SK-N-SH (cell line): ENCODE measurements around the gene COL15A1. TPM values are rescaled to one million over a fixed set of nuclear protein-coding genes. Genes with fewer than 3 reads are reported as not detected.

ENCODE experiments used
- CTCF ChIA-PET: fragments of 300-600, 350-600 bp; formaldehyde crosslinking; extraction: SDS; loops from one replicate; lab custom pipeline; 2021; lab: Yijun Ruan, JAX
- POLR2A ChIA-PET: fragments of 350-600 bp; sonication (Branson Sonifier 250); formaldehyde crosslinking; extraction: SDS; loops from one replicate; lab custom pipeline; 2020; ENCODE audit warnings: antibody characterized with exemption, inconsistent platforms; lab: Yijun Ruan, JAX
- DNase-seq: peaks from one replicate; pipeline ENCODE4 v3.0.0; 2012
- H2AFZ ChIP-seq: fragments of 200-600 bp; sonication (generic); 2 replicates; pipeline ENCODE4 v1.8.1; 2016; ENCODE audit warnings: antibody characterized with exemption, mild to moderate bottlenecking, low read depth
- H3F3A ChIP-seq: fragments of 200-600 bp; sonication (generic); replicated peaks from 2 replicates; pipeline ENCODE3; 2016; ENCODE audit warnings: antibody characterized with exemption, mild to moderate bottlenecking; ENCODE audit not compliant: insufficient read depth
- H3K27ac ChIP-seq, 2 experiments: fragments of 200-500 bp in 1 of 2; fragments of 200-600 bp in 1 of 2; sonication (Bioruptor generic) in 1 of 2; sonication (generic), shearing (Covaris generic) in 1 of 2; 2 replicates each; pipeline versions ENCODE4 v1.5.1 to v1.6.1; 2014 to 2016; ENCODE audit warnings: low read depth in 2 of 2, inconsistent platforms in 1 of 2, low read length in 1 of 2, mild to moderate bottlenecking in 1 of 2, mixed read lengths in 1 of 2
- H3K27me3 ChIP-seq: fragments of 200-600 bp; sonication (generic), shearing (Covaris generic); 2 replicates; pipeline ENCODE4 v1.6.1; 2016; ENCODE audit warnings: mixed run types; ENCODE audit not compliant: insufficient read depth
- H3K36me3 ChIP-seq, 2 experiments: fragments of 200-500 bp in 1 of 2; fragments of 200-600 bp in 1 of 2; sonication (Bioruptor generic) in 1 of 2; sonication (generic) in 1 of 2; replicated peaks in 1 of 2; 2 replicates each; pipeline versions ENCODE3 to v1.5.1; 2014 to 2016; ENCODE audit warnings: low read length in 1 of 2, mild to moderate bottlenecking in 1 of 2; ENCODE audit not compliant: insufficient read depth in 2 of 2, control insufficient read depth in 1 of 2
- H3K4me1 ChIP-seq, 2 experiments: fragments of 200-500 bp in 1 of 2; fragments of 200-600 bp in 1 of 2; sonication (Bioruptor generic) in 1 of 2; sonication (generic), shearing (Covaris generic) in 1 of 2; 2 replicates each; pipeline versions ENCODE4 v1.5.1 to v1.6.1; 2014 to 2016; ENCODE audit warnings: low read depth in 1 of 2, low read length in 1 of 2, mixed run types in 1 of 2; ENCODE audit not compliant: insufficient read depth in 2 of 2, control insufficient read depth in 1 of 2
- H3K4me2 ChIP-seq: fragments of 200-600 bp; sonication (generic), shearing (Covaris generic); 2 replicates; pipeline ENCODE4 v1.6.1; 2017; ENCODE audit warnings: mixed run types
- H3K4me3 ChIP-seq, 2 experiments: fragments of 200-500 bp in 1 of 2; fragments of 200-600 bp in 1 of 2; sonication (Bioruptor generic) in 1 of 2; sonication (generic), shearing (Covaris generic) in 1 of 2; 2 replicates each; pipeline versions ENCODE4 v1.5.1 to v1.8.1; 2014 to 2016; ENCODE audit warnings: low read depth in 2 of 2, inconsistent platforms in 1 of 2, low read length in 1 of 2, mild to moderate bottlenecking in 1 of 2, mixed read lengths in 1 of 2, moderate library complexity in 1 of 2
- H3K79me2 ChIP-seq: fragments of 200-600 bp; sonication (generic); 2 replicates; pipeline ENCODE4 v1.8.1; 2017; ENCODE audit warnings: mild to moderate bottlenecking; ENCODE audit not compliant: insufficient read depth
- H3K9ac ChIP-seq: fragments of 200-600 bp; sonication (generic); 2 replicates; pipeline ENCODE4 v1.6.1; 2017; ENCODE audit warnings: mixed run types
- H3K9me2 ChIP-seq: fragments of 200-600 bp; sonication (generic); 2 replicates; pipeline ENCODE4 v1.6.1; 2017; ENCODE audit warnings: mixed run types
- H3K9me3 ChIP-seq: fragments of 200-600 bp; sonication (generic); 2 replicates; pipeline ENCODE4 v1.6.1; 2017; ENCODE audit warnings: mixed run types, mild to moderate bottlenecking, moderate library complexity
- H4K20me1 ChIP-seq: fragments of 200-600 bp; sonication (generic); 2 replicates; pipeline ENCODE4 v1.6.1; 2017; ENCODE audit warnings: mild to moderate bottlenecking, mixed run types; ENCODE audit not compliant: insufficient read depth
- EP300 ChIP-seq, 2 experiments: IDR thresholded peaks; 2 replicates each; pipeline versions ENCODE4 v1.4.0 to v1.6.1; 2012; ENCODE audit warnings: borderline replicate concordance in 1 of 2, low read depth in 1 of 2, low read length in 1 of 2
- FOSL2 ChIP-seq: IDR thresholded peaks from 2 replicates; pipeline ENCODE4 v1.4.0; 2012; ENCODE audit warnings: low read depth, mild to moderate bottlenecking, moderate library complexity, borderline replicate concordance
- FOXM1 ChIP-seq: IDR thresholded peaks from 2 replicates; pipeline ENCODE4 v1.4.0; 2012; ENCODE audit warnings: low read depth, mild to moderate bottlenecking
- GABPA ChIP-seq: IDR thresholded peaks from 2 replicates; pipeline ENCODE4 v1.4.0; 2012; ENCODE audit warnings: low read depth, mild to moderate bottlenecking
- GATA2 ChIP-seq: sonication (generic); formaldehyde crosslinking; IDR thresholded peaks from 2 replicates; pipeline ENCODE4 v1.5.0; 2020; ENCODE audit warnings: mild to moderate bottlenecking, missing genetic modification reagents
- JUND ChIP-seq: IDR thresholded peaks from 2 replicates; pipeline ENCODE4 v1.4.0; 2012
- MEF2A ChIP-seq: IDR thresholded peaks from 2 replicates; pipeline ENCODE4 v1.4.0; 2012; ENCODE audit warnings: low read depth, borderline replicate concordance
- NFIC ChIP-seq: IDR thresholded peaks from 2 replicates; pipeline ENCODE4 v1.4.0; 2012; ENCODE audit warnings: borderline replicate concordance
- RAD21 ChIP-seq: IDR thresholded peaks from 2 replicates; pipeline ENCODE4 v1.6.1; 2012; ENCODE audit warnings: mild to moderate bottlenecking, low read length
- SIN3A ChIP-seq: IDR thresholded peaks from 2 replicates; pipeline ENCODE4 v1.6.1; 2012; ENCODE audit warnings: low read depth, mild to moderate bottlenecking, low read length, moderate library complexity, borderline replicate concordance
- SMC3 ChIP-seq: IDR thresholded peaks from 2 replicates; pipeline ENCODE4 v1.6.1; 2012; ENCODE audit warnings: low read depth, low read length, improper control_type of control experiment
- TCF12 ChIP-seq: IDR thresholded peaks from 2 replicates; pipeline ENCODE4 v1.4.0; 2012
- TEAD4 ChIP-seq: IDR thresholded peaks from 2 replicates; pipeline ENCODE4 v1.4.0; 2012; ENCODE audit warnings: mild to moderate bottlenecking, borderline replicate concordance; ENCODE audit not compliant: insufficient read depth
- YY1 ChIP-seq: IDR thresholded peaks from 2 replicates; pipeline ENCODE4 v1.4.0; 2012; ENCODE audit warnings: low read depth, mild to moderate bottlenecking
- WGBS: methylation state at CpG from one replicate; pipeline ENCODE4 v1.1.6; 2017; ENCODE audit warnings: low lambda C conversion rate; 5-methylcytosine and 5-hydroxymethylcytosine counted together
- polyA plus RNA-seq, 3 experiments: library from polyadenylated mRNA; depleted of rRNA; stranded (reverse); fragments of >200 nt; gene quantifications; 2 replicates each; pipeline ENCODE4 v1.2.3, GENCODE V29; 2012
- TF ChIP-seq, protein P1 (sequence below): IDR thresholded peaks from 2 replicates; pipeline ENCODE4 v1.4.0; 2012; ENCODE audit warnings: low read depth
- TF ChIP-seq, protein P2 (sequence below): IDR thresholded peaks from 2 replicates; pipeline ENCODE4; 2012
- TF ChIP-seq, protein P3 (sequence below): fragments of 200-600 bp; sonication (generic); IDR thresholded peaks from 2 replicates; pipeline ENCODE4 v1.6.1; 2017; ENCODE audit warnings: antibody characterized with exemption, mild to moderate bottlenecking, moderate library complexity
- TF ChIP-seq, protein P4 (sequence below): IDR thresholded peaks from 2 replicates; pipeline ENCODE4 v1.4.0; 2012; ENCODE audit warnings: low read depth, borderline replicate concordance

Gene COL15A1
- polyA plus RNA-seq, 1 of the 3 experiments (the other 2 are of a cell fraction) = 0.84 TPM

DNA sequence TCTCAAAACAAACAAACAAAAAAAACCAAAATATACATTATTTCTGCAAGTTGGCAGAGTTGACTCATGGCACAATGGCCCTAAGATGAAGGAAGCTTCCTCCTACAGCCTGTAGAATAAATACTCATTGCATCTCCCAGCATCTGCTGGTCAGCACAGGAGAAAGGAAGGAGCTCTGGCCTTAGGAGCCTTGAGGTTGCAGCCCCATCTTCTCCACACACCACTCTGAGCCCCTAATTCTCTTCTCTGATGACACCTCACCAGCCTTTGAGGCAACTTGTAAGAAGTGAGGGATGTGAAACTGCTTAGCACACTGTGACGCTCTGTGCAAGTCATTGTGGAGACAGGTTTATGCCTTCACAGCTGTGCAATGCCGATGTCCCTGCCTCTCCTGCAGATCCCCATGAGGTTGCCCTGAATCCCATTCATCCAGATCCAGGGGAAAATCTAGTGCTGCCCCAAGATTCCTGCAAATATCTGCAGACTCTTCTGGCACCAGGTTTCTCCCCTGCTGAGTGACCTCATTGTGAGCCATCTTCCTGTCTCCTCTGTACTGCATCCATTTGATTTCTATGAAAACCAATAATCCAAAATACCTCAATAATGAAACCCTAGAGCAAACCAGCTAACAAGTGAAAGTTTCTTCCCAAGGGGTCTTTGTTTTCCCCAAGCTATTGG, 95.9 kb downstream of the COL15A1 start:
- H3K4me3 ChIP-seq = no peak overlapping the region
- H3K9ac ChIP-seq = peak overlapping the region; percentile 31; the same call in 1 of the 2 replicates
- no peaks in the 10 kb centered on the region for H4K20me1 ChIP-seq
- peaks cover 11% of the 10 kb centered on the region for H3F3A ChIP-seq
- POLR2A ChIA-PET = no interaction called here
- no peaks in the 10 kb centered on the region for H3K27me3 ChIP-seq
- peak overlapping the region; percentile 72; the same call in 1 of the 2 replicates for H3K4me2 ChIP-seq
- peak overlapping the region in 1 of 2 experiments; percentile 78; a peak in 2 of 4 replicates for H3K27ac ChIP-seq
- TF ChIP-seq, protein P1, sequence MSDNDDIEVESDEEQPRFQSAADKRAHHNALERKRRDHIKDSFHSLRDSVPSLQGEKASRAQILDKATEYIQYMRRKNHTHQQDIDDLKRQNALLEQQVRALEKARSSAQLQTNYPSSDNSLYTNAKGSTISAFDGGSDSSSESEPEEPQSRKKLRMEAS = peak; percentile 44; the same call in 1 of the 2 replicates
- TF ChIP-seq EP300 (IDR thresholded peaks at IDR 0.05; ENCODE audit: borderline replicate concordance in 1 of 2, low read depth in 1 of 2, low read length in 1 of 2) (peak in 1 of 2 experiments; percentile 59; a peak in 1 of 4 replicates), GATA2 (CRISPR knock-in tag) (no peak), FOXM1 (no peak), JUND (peak; percentile 60), TCF12 (peak; percentile 59; the same call in 1 of the 2 replicates), MEF2A (no peak), YY1 (0 out of 2 replicates have a peak, but pooled peaks have one; percentile 35), FOSL2 (peak; percentile 70), NFIC (peak; percentile 46; the same call in 1 of the 2 replicates)
- TF ChIP-seq, protein P2, sequence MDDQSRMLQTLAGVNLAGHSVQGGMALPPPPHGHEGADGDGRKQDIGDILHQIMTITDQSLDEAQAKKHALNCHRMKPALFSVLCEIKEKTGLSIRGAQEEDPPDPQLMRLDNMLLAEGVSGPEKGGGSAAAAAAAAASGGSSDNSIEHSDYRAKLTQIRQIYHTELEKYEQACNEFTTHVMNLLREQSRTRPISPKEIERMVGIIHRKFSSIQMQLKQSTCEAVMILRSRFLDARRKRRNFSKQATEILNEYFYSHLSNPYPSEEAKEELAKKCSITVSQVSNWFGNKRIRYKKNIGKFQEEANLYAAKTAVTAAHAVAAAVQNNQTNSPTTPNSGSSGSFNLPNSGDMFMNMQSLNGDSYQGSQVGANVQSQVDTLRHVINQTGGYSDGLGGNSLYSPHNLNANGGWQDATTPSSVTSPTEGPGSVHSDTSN = peak; percentile 28; the same call in 1 of the 2 replicates
- peaks cover 0 to 21% of the 10 kb centered on the region in 2 experiments; a peak in 2 of 4 replicates for H3K4me1 ChIP-seq
- WGBS = 70% methylated on average over 2 of the region's 2 CpGs
- no peak for DNase-seq
- no peaks in the 10 kb centered on the region for H3K36me3 ChIP-seq
- CTCF ChIA-PET = interaction anchor here (1.2 kb wide), 1 partner anchor 13 kb away, joined by 3 read pairs; no protein-coding TSS in a partner anchor
- no peaks in the 10 kb centered on the region for H3K79me2 ChIP-seq
- H3K9me2 ChIP-seq = no peaks in the 10 kb centered on the region
- H2AFZ ChIP-seq = peak overlapping the region; percentile 67; the same call in 1 of the 2 replicates
- H3K9me3 ChIP-seq = no peaks in the 10 kb centered on the region

DNA sequence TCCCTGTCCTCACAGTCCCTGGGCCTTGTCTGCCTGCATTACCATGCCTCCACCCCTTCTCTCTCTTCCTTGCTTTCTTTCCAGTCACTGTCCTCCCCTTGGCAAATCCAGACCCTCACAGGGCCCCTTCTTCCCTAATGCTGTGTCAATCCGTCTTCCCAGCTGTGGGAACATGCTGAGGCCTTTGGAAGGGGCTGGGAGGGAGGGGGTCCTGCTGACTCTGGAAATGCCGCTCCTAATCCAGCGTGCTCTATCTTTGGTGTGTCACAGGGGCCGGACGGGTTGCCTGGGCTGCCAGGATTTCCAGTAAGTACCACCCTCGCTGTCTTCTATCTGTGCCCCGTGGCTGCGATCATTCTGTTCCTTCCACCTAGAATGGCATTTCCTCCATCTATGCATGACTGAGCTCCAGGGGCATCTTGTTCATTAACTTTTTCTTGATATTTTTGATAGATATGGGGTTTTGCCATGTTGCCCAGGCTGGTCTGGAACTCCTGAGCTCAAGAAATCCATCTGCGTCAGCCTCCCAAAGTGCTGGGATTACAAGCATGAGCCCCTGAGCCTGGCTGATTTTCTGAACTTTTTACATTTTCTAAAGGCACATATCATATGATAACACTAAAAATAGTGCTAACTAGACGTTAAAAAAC, 96.7 kb downstream of the COL15A1 start:
- DNase-seq = no peak
- Histone ChIP-seq H3K9me3 (no peaks in the 10 kb centered on the region), H3K27ac (peak overlapping the region in 1 of 2 experiments; percentile 78; a peak in 2 of 4 replicates), H3K36me3 (no peaks in the 10 kb centered on the region), H3K27me3 (no peaks in the 10 kb centered on the region), H3K4me3 (no peak overlapping the region), H4K20me1 (no peaks in the 10 kb centered on the region), H3K9ac (peak overlapping the region; percentile 31; the same call in 1 of the 2 replicates), H3K79me2 (no peaks in the 10 kb centered on the region), H2AFZ (peak overlapping the region; percentile 67; the same call in 1 of the 2 replicates), H3K9me2 (no peaks in the 10 kb centered on the region), H3K4me2 (peak overlapping the region; percentile 72), H3F3A (peaks cover 11% of the 10 kb centered on the region), H3K4me1 (peaks cover 0 to 21% of the 10 kb centered on the region in 2 experiments; a peak in 2 of 4 replicates)
- WGBS = 60% methylated on average over 10 of the region's 10 CpGs
- CTCF ChIA-PET = interaction anchor here (0.6 to 1.2 kb wide), 3 partner anchors 12 to 100 kb away, joined by 3 read pairs; no protein-coding TSS in a partner anchor
- POLR2A ChIA-PET = no interaction called here
- TF ChIP-seq GATA2 (CRISPR knock-in tag) (no peak), EP300 (IDR thresholded peaks at IDR 0.05; ENCODE audit: borderline replicate concordance in 1 of 2, low read depth in 1 of 2, low read length in 1 of 2) (no peak), SIN3A (no peak), TEAD4 (no peak), SMC3 (no peak), RAD21 (no peak), FOSL2 (no peak), GABPA (no peak)
- TF ChIP-seq, protein P3, sequence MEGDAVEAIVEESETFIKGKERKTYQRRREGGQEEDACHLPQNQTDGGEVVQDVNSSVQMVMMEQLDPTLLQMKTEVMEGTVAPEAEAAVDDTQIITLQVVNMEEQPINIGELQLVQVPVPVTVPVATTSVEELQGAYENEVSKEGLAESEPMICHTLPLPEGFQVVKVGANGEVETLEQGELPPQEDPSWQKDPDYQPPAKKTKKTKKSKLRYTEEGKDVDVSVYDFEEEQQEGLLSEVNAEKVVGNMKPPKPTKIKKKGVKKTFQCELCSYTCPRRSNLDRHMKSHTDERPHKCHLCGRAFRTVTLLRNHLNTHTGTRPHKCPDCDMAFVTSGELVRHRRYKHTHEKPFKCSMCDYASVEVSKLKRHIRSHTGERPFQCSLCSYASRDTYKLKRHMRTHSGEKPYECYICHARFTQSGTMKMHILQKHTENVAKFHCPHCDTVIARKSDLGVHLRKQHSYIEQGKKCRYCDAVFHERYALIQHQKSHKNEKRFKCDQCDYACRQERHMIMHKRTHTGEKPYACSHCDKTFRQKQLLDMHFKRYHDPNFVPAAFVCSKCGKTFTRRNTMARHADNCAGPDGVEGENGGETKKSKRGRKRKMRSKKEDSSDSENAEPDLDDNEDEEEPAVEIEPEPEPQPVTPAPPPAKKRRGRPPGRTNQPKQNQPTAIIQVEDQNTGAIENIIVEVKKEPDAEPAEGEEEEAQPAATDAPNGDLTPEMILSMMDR = no peak
- TF ChIP-seq, protein P2 = no peak
- TF ChIP-seq, protein P4, sequence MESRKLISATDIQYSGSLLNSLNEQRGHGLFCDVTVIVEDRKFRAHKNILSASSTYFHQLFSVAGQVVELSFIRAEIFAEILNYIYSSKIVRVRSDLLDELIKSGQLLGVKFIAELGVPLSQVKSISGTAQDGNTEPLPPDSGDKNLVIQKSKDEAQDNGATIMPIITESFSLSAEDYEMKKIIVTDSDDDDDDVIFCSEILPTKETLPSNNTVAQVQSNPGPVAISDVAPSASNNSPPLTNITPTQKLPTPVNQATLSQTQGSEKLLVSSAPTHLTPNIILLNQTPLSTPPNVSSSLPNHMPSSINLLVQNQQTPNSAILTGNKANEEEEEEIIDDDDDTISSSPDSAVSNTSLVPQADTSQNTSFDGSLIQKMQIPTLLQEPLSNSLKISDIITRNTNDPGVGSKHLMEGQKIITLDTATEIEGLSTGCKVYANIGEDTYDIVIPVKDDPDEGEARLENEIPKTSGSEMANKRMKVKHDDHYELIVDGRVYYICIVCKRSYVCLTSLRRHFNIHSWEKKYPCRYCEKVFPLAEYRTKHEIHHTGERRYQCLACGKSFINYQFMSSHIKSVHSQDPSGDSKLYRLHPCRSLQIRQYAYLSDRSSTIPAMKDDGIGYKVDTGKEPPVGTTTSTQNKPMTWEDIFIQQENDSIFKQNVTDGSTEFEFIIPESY = no peak
- TF ChIP-seq, protein P1 = no peak
